ENCODE results near the gene CACNA2D1.

GRCh38 chr7:82141427-82141826 is 302.1 kb downstream of the CACNA2D1 start:
- TF ChIP-seq RAD21 (CRISPR knock-in tag; conservative IDR thresholded peaks at IDR 0.05 in 1 of 2, IDR thresholded peaks at IDR 0.05 in 1 of 2) (no peak), FOS (IDR thresholded peaks at IDR 0.05; ENCODE audit: extremely low read depth, insufficient read length) (no peak), USF2 (CRISPR knock-in tag; IDR thresholded peaks at IDR 0.05) (no peak), NFIC (IDR thresholded peaks at IDR 0.05) (no peak), ZNF431 (CRISPR knock-in tag; IDR thresholded peaks at IDR 0.05) (no peak), ETV6 (IDR thresholded peaks at IDR 0.05; ENCODE audit: borderline replicate concordance in 1 of 2, low read depth in 2 of 2, low read length in 1 of 2) (no peak), ETV6 (CRISPR knock-in tag; IDR thresholded peaks at IDR 0.05; ENCODE audit: borderline replicate concordance) (no peak), NONO (IDR thresholded peaks at IDR 0.05; ENCODE audit: low read depth in 2 of 2, low read length in 1 of 2) (no peak), FOXA3 (CRISPR knock-in tag; conservative IDR thresholded peaks at IDR 0.05 in 1 of 2, IDR thresholded peaks at IDR 0.05 in 1 of 2) (no peak), TAF1 (IDR thresholded peaks at IDR 0.05; ENCODE audit: control insufficient read depth, extremely low read depth, insufficient read depth, low read length, severe bottlenecking) (no peak), EZH2 (IDR thresholded peaks at IDR 0.05; ENCODE audit: borderline replicate concordance, low read depth, low read length) (no peak), GATAD2B (IDR thresholded peaks at IDR 0.05; ENCODE audit: borderline replicate concordance) (no peak), POLR2A (conservative IDR thresholded peaks at IDR 0.05) (no peak)

Data from K562 (cell line).